Melanocyte of skin (primary cell): Measurements from ENCODE around the gene PRKAR2A. TPM values are rescaled to one million over a fixed set of nuclear protein-coding genes. Genes with fewer than 3 reads are reported as not detected.

Experiments
- total RNA-seq, 2 donors: library from RNA; depleted of rRNA; stranded (reverse); fragments of >200 nt; gene quantifications; 2 replicates each; pipeline ENCODE4 v1.2.3, GENCODE V29; 2012

Gene PRKAR2A
- total RNA-seq = 10 to 100 TPM; 31.0 to 36.6 TPM

GRCh38 chr3:48847504-48848423 is at the start of gene PRKAR2A:
Gene PRKAR2A, minus strand, starts transcription at chr3:48847874. Its CDS starts 278 bp downstream, at chr3:48847596.

GRCh38 chr3:48716982-48717746 is 130.5 kb downstream of the PRKAR2A start, which contains the start of gene IP6K2:
Gene IP6K2, minus strand, starts transcription at chr3:48717221. Its CDS starts 21,930 bp downstream, at chr3:48695291.

Other genes with a start within 250 kb of the PRKAR2A start
- 100 to 1,000 TPM; 317 to 434 TPM for gene UQCRC1, start 238.2 kb downstream of the PRKAR2A start, total RNA-seq
- gene TMEM89, start 226.1 kb downstream of the PRKAR2A start, total RNA-seq = not detected
- gene SLC26A6, start 212.4 kb downstream of the PRKAR2A start, total RNA-seq = 10 to 100 TPM; 40.3 to 65.6 TPM
- gene CELSR3, start 185.0 kb downstream of the PRKAR2A start, total RNA-seq = 1 to 10 TPM in 1 of 2 donors, under 1 TPM in 1; 0.33 to 1.4 TPM
- 10 to 100 TPM; 13.1 to 16.7 TPM for gene NCKIPSD, start 162.0 kb downstream of the PRKAR2A start, total RNA-seq
- 10 to 100 TPM; 37.3 to 39.9 TPM for gene IP6K2, start 130.7 kb downstream of the PRKAR2A start, total RNA-seq
- gene SLC25A20, start 51.0 kb upstream of the PRKAR2A start, total RNA-seq = 10 to 100 TPM in 1 of 2 donors, 1 to 10 TPM in 1; 9.6 to 16.0 TPM
- gene ARIH2, start 71.0 kb upstream of the PRKAR2A start, total RNA-seq = 10 to 100 TPM; 62.3 to 77.6 TPM
- gene P4HTM, start 142.4 kb upstream of the PRKAR2A start, total RNA-seq = 10 to 100 TPM in 1 of 2 donors, 1 to 10 TPM in 1; 6.3 to 14.8 TPM
- gene WDR6, start 159.5 kb upstream of the PRKAR2A start, total RNA-seq = 10 to 100 TPM; 52.0 to 52.9 TPM
- gene DALRD3, start 170.7 kb upstream of the PRKAR2A start, total RNA-seq = 10 to 100 TPM; 39.6 to 41.3 TPM
- gene NDUFAF3, start 174.2 kb upstream of the PRKAR2A start, total RNA-seq = 10 to 100 TPM; 60.2 to 62.9 TPM
- 100 to 1,000 TPM; 159 to 250 TPM for gene IMPDH2, start 181.5 kb upstream of the PRKAR2A start, total RNA-seq
- 100 to 1,000 TPM; 117 to 144 TPM for gene QRICH1, start 246.2 kb upstream of the PRKAR2A start, total RNA-seq